OCI-LY1 (cell line): ENCODE results near the gene TENT4A.
A peak's percentile ranks its signal among the peaks of the same experiment; 100 is the strongest.

Source experiments
- H2AFZ ChIP-seq: fragments of 200-600 bp; sonication (generic), shearing (Covaris generic); 2 replicates; pipeline ENCODE4 v1.6.0; 2014; ENCODE audit warnings: antibody characterized with exemption, mild to moderate bottlenecking, low read length
- H3F3A ChIP-seq: fragments of 200-600 bp; sonication (generic), shearing (Covaris generic); 2 replicates; pipeline ENCODE4 v1.6.0; 2014; ENCODE audit warnings: mild to moderate bottlenecking, antibody characterized with exemption, low read length, moderate library complexity; ENCODE audit not compliant: insufficient read depth
- H3K27ac ChIP-seq: fragments of 200-600 bp; sonication (generic); 2 replicates; pipeline ENCODE4 v1.5.1; 2014; ENCODE audit warnings: low read length, mixed run types, mild to moderate bottlenecking, low read depth; ENCODE audit not compliant: poor library complexity, severe bottlenecking
- H3K27me3 ChIP-seq: fragments of 200-600 bp; sonication (generic); 2 replicates; pipeline ENCODE4 v1.6.0; 2014; ENCODE audit warnings: antibody characterized with exemption, mild to moderate bottlenecking, low read length, moderate library complexity; ENCODE audit not compliant: insufficient read depth
- H3K36me3 ChIP-seq: fragments of 200-600 bp; sonication (generic); 2 replicates; pipeline ENCODE4 v1.6.1; 2014; ENCODE audit warnings: mild to moderate bottlenecking, antibody characterized with exemption, low read length, moderate library complexity, mixed read lengths; ENCODE audit not compliant: insufficient read depth
- H3K4me1 ChIP-seq: fragments of 200-600 bp; sonication (generic); 2 replicates; pipeline ENCODE4 v1.5.1; 2014; ENCODE audit warnings: mild to moderate bottlenecking, low read length, moderate library complexity; ENCODE audit not compliant: insufficient read depth, severe bottlenecking
- H3K4me2 ChIP-seq: fragments of 200-600 bp; sonication (generic), shearing (Covaris generic); 2 replicates; pipeline ENCODE4 v1.6.1; 2014; ENCODE audit warnings: low read length
- H3K4me3 ChIP-seq: fragments of 200-600 bp; sonication (generic); 2 replicates; pipeline ENCODE4 v1.5.1; 2014; ENCODE audit warnings: low read length, low read depth, mild to moderate bottlenecking, mixed read lengths; ENCODE audit not compliant: poor library complexity, severe bottlenecking
- H3K79me2 ChIP-seq: fragments of 200-600 bp; shearing (Covaris generic); 2 replicates; pipeline ENCODE4 v1.6.1; 2016; ENCODE audit warnings: mixed run types, low read length, mixed read lengths; ENCODE audit not compliant: insufficient read depth
- H3K9ac ChIP-seq: fragments of 200-600 bp; sonication (generic), shearing (Covaris generic); 2 replicates; pipeline ENCODE4 v1.6.1; 2014; ENCODE audit warnings: mild to moderate bottlenecking, low read length, mixed read lengths
- H3K9me2 ChIP-seq: fragments of 200-600 bp; sonication (generic), shearing (Covaris generic); 2 replicates; pipeline ENCODE4 v1.6.1; 2014; ENCODE audit warnings: low read depth, mild to moderate bottlenecking, low read length, mixed read lengths
- H3K9me3 ChIP-seq: fragments of 200-600 bp; shearing (Covaris generic); 2 replicates; pipeline ENCODE4 v1.6.1; 2014; ENCODE audit warnings: low read length, mixed read lengths
- H4K20me1 ChIP-seq: fragments of 200-600 bp; sonication (generic), shearing (Covaris generic); 2 replicates; pipeline ENCODE4 v1.6.0; 2016; ENCODE audit warnings: mild to moderate bottlenecking, low read length; ENCODE audit not compliant: insufficient read depth
- EZH2 ChIP-seq: fragments of 200-600 bp; sonication (generic), shearing (Covaris generic); IDR thresholded peaks from 2 replicates; pipeline ENCODE4 v1.8.0; 2017; ENCODE audit warnings: borderline replicate concordance, mixed run types, mild to moderate bottlenecking, antibody characterized with exemption, low read length, moderate library complexity, mixed read lengths
- TF ChIP-seq, protein P1 (sequence below): fragments of 200-600 bp; sonication (generic), shearing (Covaris generic); IDR thresholded peaks from 2 replicates; pipeline ENCODE4 v1.5.1; 2017; ENCODE audit warnings: mild to moderate bottlenecking, antibody characterized with exemption, low read length, moderate library complexity, mixed read lengths

The TENT4A gene

DNA sequence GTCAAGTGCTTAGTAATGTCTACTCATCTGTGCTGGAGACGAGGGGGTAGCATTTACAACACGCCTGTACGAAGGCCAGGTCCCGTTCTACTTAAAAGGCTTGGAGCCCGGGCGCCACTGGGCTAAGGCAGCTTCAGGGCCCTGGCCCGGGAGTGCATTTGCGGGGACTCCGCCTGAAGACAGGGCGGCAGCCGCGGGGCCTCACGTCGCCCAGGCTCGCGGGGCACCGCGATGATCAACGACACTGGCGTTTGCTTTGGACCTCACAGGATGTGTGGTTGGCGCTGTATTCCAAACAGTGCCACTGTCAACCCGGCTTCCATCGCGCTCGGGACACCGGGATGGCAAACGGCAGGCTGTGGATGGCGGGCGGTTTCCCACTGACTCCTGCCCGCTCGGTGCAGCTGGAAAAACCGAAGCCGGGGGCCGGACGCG is 1.1 kb upstream of the TENT4A start:
- Histone ChIP-seq H2AFZ (no peak overlapping the region), H3K27me3 (no peaks in the 10 kb centered on the region), H3K79me2 (peaks cover 21% of the 10 kb centered on the region; the same call in 1 of the 2 replicates), H3K9me2 (no peaks in the 10 kb centered on the region), H4K20me1 (no peaks in the 10 kb centered on the region), H3K36me3 (peaks cover 19% of the 10 kb centered on the region), H3K4me3 (peak overlapping the region; percentile 69), H3K27ac (peak overlapping the region; percentile 83), H3K9ac (peak overlapping the region; percentile 94), H3K4me2 (peak overlapping the region; percentile 80), H3K4me1 (peaks cover 50% of the 10 kb centered on the region), H3F3A (no peaks in the 10 kb centered on the region), H3K9me3 (no peaks in the 10 kb centered on the region)
- TF ChIP-seq EZH2: no peak

DNA sequence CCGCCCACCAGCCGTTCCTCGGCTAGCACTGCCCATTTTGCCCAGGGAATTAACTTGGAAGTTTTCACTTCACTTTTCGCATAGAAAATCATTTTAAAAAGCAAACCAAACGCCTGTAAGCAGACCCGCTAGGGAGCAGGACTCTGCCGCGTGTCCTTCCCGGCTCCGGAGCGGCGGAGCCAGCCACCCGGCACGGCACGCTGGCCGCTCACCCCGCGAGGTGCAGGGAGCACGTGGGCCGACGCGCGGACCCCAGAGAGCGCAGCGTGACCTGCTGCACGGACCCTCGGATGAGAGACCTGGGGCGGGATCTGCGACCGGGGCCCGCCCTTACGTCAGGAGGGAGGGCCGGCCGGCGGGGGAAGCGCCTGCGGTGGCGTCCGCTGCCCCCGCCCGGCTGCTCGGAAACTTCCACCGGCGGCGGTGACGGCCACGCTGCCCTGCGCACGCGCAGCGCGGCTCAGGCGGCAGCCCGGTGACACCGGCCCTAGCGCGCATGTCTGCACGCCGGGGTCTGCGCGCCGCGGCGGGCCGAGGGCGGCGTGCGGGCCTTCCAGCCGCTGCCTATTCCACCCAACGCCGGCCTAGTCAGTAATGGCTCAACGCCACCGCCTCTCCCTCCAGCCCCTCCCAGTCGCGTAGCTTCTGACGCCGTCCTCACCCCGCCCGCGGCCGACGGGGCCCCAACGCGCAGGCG is 507 bp upstream of the TENT4A start:
- Histone ChIP-seq H3K36me3 (peaks cover 24% of the 10 kb centered on the region), H3K9me2 (no peaks in the 10 kb centered on the region), H4K20me1 (no peaks in the 10 kb centered on the region; the same call in 1 of the 2 replicates), H3K9me3 (no peaks in the 10 kb centered on the region), H3K4me2 (peak overlapping the region; percentile 80), H3K79me2 (peaks cover 22% of the 10 kb centered on the region; the same call in 1 of the 2 replicates), H3F3A (no peaks in the 10 kb centered on the region), H3K4me3 (peak overlapping the region; percentile 69), H3K27ac (peak overlapping the region; percentile 83), H3K27me3 (no peaks in the 10 kb centered on the region), H3K4me1 (peaks cover 51% of the 10 kb centered on the region), H3K9ac (peak overlapping the region; percentile 94), H2AFZ (no peak overlapping the region)
- no peak for TF ChIP-seq EZH2
- TF ChIP-seq, protein P1, sequence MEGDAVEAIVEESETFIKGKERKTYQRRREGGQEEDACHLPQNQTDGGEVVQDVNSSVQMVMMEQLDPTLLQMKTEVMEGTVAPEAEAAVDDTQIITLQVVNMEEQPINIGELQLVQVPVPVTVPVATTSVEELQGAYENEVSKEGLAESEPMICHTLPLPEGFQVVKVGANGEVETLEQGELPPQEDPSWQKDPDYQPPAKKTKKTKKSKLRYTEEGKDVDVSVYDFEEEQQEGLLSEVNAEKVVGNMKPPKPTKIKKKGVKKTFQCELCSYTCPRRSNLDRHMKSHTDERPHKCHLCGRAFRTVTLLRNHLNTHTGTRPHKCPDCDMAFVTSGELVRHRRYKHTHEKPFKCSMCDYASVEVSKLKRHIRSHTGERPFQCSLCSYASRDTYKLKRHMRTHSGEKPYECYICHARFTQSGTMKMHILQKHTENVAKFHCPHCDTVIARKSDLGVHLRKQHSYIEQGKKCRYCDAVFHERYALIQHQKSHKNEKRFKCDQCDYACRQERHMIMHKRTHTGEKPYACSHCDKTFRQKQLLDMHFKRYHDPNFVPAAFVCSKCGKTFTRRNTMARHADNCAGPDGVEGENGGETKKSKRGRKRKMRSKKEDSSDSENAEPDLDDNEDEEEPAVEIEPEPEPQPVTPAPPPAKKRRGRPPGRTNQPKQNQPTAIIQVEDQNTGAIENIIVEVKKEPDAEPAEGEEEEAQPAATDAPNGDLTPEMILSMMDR: no peak

DNA sequence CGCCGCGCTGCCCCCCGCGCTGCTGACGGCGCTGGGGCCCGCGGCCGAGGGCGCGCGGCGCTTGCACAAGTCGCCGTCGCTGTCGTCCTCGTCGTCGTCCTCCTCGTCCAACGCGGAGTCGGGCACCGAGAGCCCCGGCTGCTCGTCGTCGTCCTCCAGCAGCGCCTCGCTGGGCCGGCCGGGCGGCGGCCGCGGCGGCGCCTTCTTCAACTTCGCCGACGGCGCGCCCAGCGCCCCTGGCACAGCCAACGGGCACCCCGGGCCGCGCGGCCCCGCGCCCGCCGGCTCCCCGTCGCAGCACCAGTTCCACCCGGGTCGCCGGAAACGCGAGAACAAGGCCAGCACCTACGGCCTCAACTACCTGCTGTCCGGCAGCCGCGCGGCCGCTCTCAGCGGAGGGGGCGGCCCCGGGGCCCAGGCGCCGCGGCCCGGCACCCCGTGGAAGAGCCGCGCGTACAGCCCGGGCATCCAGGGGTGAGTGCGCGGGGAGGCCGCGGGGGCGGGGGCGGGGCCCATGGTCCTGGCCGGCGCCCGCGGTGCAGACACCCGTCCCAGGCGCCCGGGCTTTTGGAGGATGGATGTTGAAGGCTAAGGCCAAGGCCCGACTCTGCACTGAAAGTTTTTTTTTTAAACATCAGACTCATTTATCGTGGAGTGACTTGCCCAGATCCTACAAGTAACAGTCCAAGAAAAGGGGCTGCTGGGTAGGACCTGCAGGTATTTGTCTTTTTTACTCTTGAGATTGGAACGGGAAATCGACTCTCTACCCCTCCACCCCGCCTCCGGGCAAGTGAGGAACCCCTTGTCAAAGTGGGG is 1.2 kb downstream of the TENT4A start:
- H3K9me2 ChIP-seq: no peaks in the 10 kb centered on the region
- no peak overlapping the region for H2AFZ ChIP-seq
- peaks cover 37% of the 10 kb centered on the region for H3K79me2 ChIP-seq
- H3K36me3 ChIP-seq: peaks cover 39% of the 10 kb centered on the region
- no peaks in the 10 kb centered on the region; the same call in 1 of the 2 replicates for H4K20me1 ChIP-seq
- H3K27me3 ChIP-seq: no peaks in the 10 kb centered on the region
- H3K4me3 ChIP-seq: peak overlapping the region; percentile 76
- peak overlapping the region; percentile 49 for H3K9ac ChIP-seq
- H3F3A ChIP-seq: no peaks in the 10 kb centered on the region
- peaks cover 57% of the 10 kb centered on the region for H3K4me1 ChIP-seq
- H3K27ac ChIP-seq: no peak overlapping the region
- no peaks in the 10 kb centered on the region for H3K9me3 ChIP-seq
- H3K4me2 ChIP-seq: peak overlapping the region; percentile 94
- TF ChIP-seq EZH2: no peak
- TF ChIP-seq, protein P1: no peak
